DOHH2 (cell line): ENCODE measurements around the gene NIFK.

Experiments
- EZH2phosphoT487 ChIP-seq: fragments of 200-600 bp; sonication (generic); IDR thresholded peaks from 2 replicates; pipeline ENCODE4 v1.6.1; 2017; ENCODE audit warnings: borderline replicate concordance, mild to moderate bottlenecking, antibody characterized with exemption, low read length, moderate library complexity, mixed read lengths
- TF ChIP-seq, protein P1 (sequence below): fragments of 200-600 bp; sonication (generic); IDR thresholded peaks from one replicate; pipeline ENCODE4 v1.5.1; 2014; ENCODE audit warnings: antibody characterized with exemption, mild to moderate bottlenecking, low read depth, low read length; ENCODE audit not compliant: poor library complexity, severe bottlenecking

DNA sequence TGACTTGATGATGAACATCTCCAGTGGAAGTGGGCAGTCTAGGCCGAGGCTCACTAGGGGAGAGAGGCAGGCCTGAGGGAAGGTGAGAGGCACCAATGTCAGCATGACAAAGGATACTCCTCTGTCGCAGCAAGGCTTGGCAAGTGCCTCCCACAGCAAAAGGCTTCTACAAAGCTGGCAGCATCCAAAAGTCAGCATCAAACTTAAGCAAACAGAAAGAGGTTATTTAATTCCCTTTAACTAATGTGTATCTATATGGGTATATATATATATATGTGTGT is 41.6 kb downstream of the NIFK start:
- TF ChIP-seq, protein P1, sequence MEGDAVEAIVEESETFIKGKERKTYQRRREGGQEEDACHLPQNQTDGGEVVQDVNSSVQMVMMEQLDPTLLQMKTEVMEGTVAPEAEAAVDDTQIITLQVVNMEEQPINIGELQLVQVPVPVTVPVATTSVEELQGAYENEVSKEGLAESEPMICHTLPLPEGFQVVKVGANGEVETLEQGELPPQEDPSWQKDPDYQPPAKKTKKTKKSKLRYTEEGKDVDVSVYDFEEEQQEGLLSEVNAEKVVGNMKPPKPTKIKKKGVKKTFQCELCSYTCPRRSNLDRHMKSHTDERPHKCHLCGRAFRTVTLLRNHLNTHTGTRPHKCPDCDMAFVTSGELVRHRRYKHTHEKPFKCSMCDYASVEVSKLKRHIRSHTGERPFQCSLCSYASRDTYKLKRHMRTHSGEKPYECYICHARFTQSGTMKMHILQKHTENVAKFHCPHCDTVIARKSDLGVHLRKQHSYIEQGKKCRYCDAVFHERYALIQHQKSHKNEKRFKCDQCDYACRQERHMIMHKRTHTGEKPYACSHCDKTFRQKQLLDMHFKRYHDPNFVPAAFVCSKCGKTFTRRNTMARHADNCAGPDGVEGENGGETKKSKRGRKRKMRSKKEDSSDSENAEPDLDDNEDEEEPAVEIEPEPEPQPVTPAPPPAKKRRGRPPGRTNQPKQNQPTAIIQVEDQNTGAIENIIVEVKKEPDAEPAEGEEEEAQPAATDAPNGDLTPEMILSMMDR, result no peak
- TF ChIP-seq EZH2phosphoT487, result no peak
